Esophagus muscularis mucosa (tissue), 3 donors: ENCODE data around the gene PRKCE.

Source experiments
- POLR2AphosphoS5 ChIP-seq, 2 donors: sonication (generic); formaldehyde crosslinking; IDR thresholded peaks; one replicate each; pipeline ENCODE4 v1.6.1; 2017; ENCODE audit warnings: antibody characterized with exemption in 2 of 2
- TF ChIP-seq, protein P1 (sequence below), 3 experiments: fragments of 200-600 bp in 2 of 3; fragments of 450-650 bp in 1 of 3; sonication (generic) in 2 of 3; IDR thresholded peaks; one replicate each; pipeline ENCODE4 v1.5.1; 2017 to 2019; ENCODE audit warnings: antibody characterized with exemption in 3 of 3, mild to moderate bottlenecking in 2 of 3, moderate library complexity in 1 of 3

DNA sequence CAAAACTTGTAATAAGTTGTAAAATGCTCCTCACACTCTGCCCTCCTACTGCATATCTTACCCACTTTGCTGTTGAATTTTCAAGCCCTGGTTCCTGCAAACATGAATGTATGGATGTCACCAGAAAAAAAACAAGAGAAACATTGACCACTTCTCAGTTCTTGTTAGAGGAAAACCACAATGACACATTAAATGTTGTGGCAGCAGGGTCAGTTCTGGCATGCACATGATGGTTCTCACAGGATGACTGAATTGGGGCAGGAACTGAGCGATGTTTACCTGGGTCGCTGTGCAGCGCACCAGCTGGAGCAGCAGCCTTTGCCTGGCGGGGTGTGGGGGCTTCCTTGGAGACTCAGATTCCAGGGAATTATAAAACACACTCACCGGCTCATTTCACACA lies 14.0 kb upstream of the PRKCE start:
- TF ChIP-seq, protein P1, sequence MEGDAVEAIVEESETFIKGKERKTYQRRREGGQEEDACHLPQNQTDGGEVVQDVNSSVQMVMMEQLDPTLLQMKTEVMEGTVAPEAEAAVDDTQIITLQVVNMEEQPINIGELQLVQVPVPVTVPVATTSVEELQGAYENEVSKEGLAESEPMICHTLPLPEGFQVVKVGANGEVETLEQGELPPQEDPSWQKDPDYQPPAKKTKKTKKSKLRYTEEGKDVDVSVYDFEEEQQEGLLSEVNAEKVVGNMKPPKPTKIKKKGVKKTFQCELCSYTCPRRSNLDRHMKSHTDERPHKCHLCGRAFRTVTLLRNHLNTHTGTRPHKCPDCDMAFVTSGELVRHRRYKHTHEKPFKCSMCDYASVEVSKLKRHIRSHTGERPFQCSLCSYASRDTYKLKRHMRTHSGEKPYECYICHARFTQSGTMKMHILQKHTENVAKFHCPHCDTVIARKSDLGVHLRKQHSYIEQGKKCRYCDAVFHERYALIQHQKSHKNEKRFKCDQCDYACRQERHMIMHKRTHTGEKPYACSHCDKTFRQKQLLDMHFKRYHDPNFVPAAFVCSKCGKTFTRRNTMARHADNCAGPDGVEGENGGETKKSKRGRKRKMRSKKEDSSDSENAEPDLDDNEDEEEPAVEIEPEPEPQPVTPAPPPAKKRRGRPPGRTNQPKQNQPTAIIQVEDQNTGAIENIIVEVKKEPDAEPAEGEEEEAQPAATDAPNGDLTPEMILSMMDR (IDR thresholded peaks at IDR 0.05), result no peak
- TF ChIP-seq POLR2AphosphoS5 (IDR thresholded peaks at IDR 0.05), result no peak
